CD4-positive, alpha-beta T cell (primary cell): ENCODE measurements around the gene CCDC85A. TPM values are rescaled to one million over a fixed set of nuclear protein-coding genes. Genes with fewer than 3 reads are reported as not detected.

ENCODE experiments used
- ATAC-seq: fragments of 200-7000 bp; cut with Tn5 transposase; one replicate; pipeline ENCODE4 v1.10.0; 2022; ENCODE audit warnings: mild to moderate bottlenecking; ENCODE audit not compliant: poor library complexity
- CTCF ChIA-PET: fragments of 350-600 bp; sonication (Branson Sonifier 250); formaldehyde crosslinking; loops from one replicate; lab custom pipeline; 2021; ENCODE audit warnings: antibody characterized with exemption, inconsistent platforms; lab: Charles Lee
- POLR2A ChIA-PET: fragments of 350-600 bp; sonication (Branson Sonifier 250); formaldehyde crosslinking; loops from one replicate; lab custom pipeline; 2021; ENCODE audit warnings: antibody characterized with exemption, inconsistent platforms; lab: Charles Lee
- DNase-seq, 14 experiments: peaks; one replicate each; pipeline ENCODE4 v3.0.0-alpha.2; 2013 to 2020; ENCODE audit warnings: mixed read lengths in 2 of 14
- H3K27ac ChIP-seq, 2 donors: one replicate each; pipeline versions ENCODE4 v1.5.1 to v1.7.0; 2013; ENCODE audit warnings: low read length in 2 of 2, low read depth in 1 of 2, mild to moderate bottlenecking in 1 of 2
- H3K27me3 ChIP-seq, 2 experiments: 1 replicate in 1 of 2; 2 replicates in 1 of 2; pipeline versions ENCODE4 v1.6.1 to v1.7.0; 2013; ENCODE audit warnings: low read length in 2 of 2, control low read depth in 1 of 2, mild to moderate bottlenecking in 1 of 2, moderate library complexity in 1 of 2; ENCODE audit not compliant: insufficient read depth in 2 of 2, control insufficient read depth in 1 of 2
- H3K36me3 ChIP-seq: one replicate; pipeline ENCODE4 v1.6.1; 2013; ENCODE audit warnings: low read length, control low read depth; ENCODE audit not compliant: insufficient read depth
- H3K4me1 ChIP-seq: one replicate; pipeline ENCODE4 v1.6.1; 2013; ENCODE audit warnings: low read length, control low read depth; ENCODE audit not compliant: insufficient read depth
- H3K4me3 ChIP-seq: one replicate; pipeline ENCODE4 v1.5.1; 2013; ENCODE audit warnings: mild to moderate bottlenecking, low read length, moderate library complexity
- H3K9me3 ChIP-seq, 2 experiments: 1 replicate in 1 of 2; 2 replicates in 1 of 2; pipeline versions ENCODE4 v1.6.1 to v1.7.0; 2013; ENCODE audit warnings: low read length in 2 of 2, mild to moderate bottlenecking in 2 of 2, control low read depth in 1 of 2, moderate library complexity in 1 of 2; ENCODE audit not compliant: control insufficient read depth in 1 of 2, insufficient read depth in 1 of 2
- H3K27ac Mint-ChIP-seq: one replicate; pipeline ENCODE4 v1.8.0; 2020; ENCODE audit warnings: mixed read lengths
- H3K27me3 Mint-ChIP-seq: one replicate; pipeline ENCODE4 v1.8.0; 2021; ENCODE audit warnings: mixed read lengths
- H3K36me3 Mint-ChIP-seq: one replicate; pipeline ENCODE4 v1.8.0; 2021; ENCODE audit warnings: low read depth, mixed read lengths
- H3K4me1 Mint-ChIP-seq: one replicate; pipeline ENCODE4 v1.8.0; 2021; ENCODE audit warnings: low read depth, mixed read lengths
- H3K4me3 Mint-ChIP-seq: one replicate; pipeline ENCODE4 v1.8.0; 2020; ENCODE audit warnings: mild to moderate bottlenecking, mixed read lengths
- H3K9me3 Mint-ChIP-seq: one replicate; pipeline ENCODE4 v1.8.0; 2020; ENCODE audit warnings: mixed read lengths
- intact Hi-C, 2 experiments: fragments of 100-400 bp; cut with DNase I in 1 of 2; cut with micrococcal nuclease in 1 of 2; formaldehyde crosslinking; loops; one replicate each; pipeline versions ENCODE4 v1.15.1 to v1.9.0; 2023 to 2025; cut with DNase I, micrococcal nuclease
- total RNA-seq, 174 experiments: library from RNA in 2 of 174; stranded (reverse) in 2 of 174; gene quantifications; one replicate each; pipeline ENCODE4 v1.2.3 and lab custom pipeline; 2021 to 2026
- TF ChIP-seq, protein P1 (sequence below): fragments of 200-600 bp; IDR thresholded peaks from one replicate; pipeline ENCODE4 v1.8.0; 2022; ENCODE audit warnings: antibody characterized with exemption, mild to moderate bottlenecking

The CCDC85A gene
- total RNA-seq, 2 experiments from 2014 or later = not detected

DNA sequence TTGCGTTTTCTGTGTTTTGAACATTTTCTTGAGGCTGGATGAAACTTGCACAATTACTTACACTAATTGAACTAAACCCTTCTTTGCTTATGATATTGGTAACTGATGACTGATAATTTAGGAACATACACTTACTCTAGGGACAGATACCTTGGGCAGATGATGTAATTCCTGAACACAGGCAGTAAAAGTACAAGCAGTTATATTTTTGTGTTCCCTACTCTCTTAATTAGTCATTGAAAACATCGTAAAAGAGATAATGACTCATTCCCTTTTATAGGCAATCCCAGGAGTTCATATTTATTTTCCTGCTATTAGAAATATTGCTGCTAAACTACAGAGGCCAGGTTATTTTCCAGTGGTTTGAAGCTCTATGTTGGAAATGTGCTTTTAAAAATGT lies 46.4 kb downstream of the CCDC85A start:
- CTCF ChIA-PET = no interaction called here
- H3K9me3 ChIP-seq = no peaks in the 10 kb centered on the region

GRCh38 chr2:56231361-56231760 lies 47.6 kb downstream of the CCDC85A start:
- TF ChIP-seq, protein P1, sequence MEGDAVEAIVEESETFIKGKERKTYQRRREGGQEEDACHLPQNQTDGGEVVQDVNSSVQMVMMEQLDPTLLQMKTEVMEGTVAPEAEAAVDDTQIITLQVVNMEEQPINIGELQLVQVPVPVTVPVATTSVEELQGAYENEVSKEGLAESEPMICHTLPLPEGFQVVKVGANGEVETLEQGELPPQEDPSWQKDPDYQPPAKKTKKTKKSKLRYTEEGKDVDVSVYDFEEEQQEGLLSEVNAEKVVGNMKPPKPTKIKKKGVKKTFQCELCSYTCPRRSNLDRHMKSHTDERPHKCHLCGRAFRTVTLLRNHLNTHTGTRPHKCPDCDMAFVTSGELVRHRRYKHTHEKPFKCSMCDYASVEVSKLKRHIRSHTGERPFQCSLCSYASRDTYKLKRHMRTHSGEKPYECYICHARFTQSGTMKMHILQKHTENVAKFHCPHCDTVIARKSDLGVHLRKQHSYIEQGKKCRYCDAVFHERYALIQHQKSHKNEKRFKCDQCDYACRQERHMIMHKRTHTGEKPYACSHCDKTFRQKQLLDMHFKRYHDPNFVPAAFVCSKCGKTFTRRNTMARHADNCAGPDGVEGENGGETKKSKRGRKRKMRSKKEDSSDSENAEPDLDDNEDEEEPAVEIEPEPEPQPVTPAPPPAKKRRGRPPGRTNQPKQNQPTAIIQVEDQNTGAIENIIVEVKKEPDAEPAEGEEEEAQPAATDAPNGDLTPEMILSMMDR = no peak
- no peak for DNase-seq
- Mint-ChIP-seq H3K27ac (no peak overlapping the region), H3K4me1 (no peaks in the 10 kb centered on the region), H3K4me3 (no peak overlapping the region), H3K27me3 (no peaks in the 10 kb centered on the region), H3K9me3 (peaks cover 3% of the 10 kb centered on the region), H3K36me3 (no peaks in the 10 kb centered on the region)
- Histone ChIP-seq H3K9me3 (no peaks in the 10 kb centered on the region), H3K36me3 (no peaks in the 10 kb centered on the region), H3K4me3 (no peak overlapping the region), H3K27me3 (no peaks in the 10 kb centered on the region), H3K4me1 (no peaks in the 10 kb centered on the region), H3K27ac (no peak overlapping the region)
- intact Hi-C loops = no loop called here
- no peak for ATAC-seq
- ChIA-PET CTCF (no interaction called here), POLR2A (no interaction called here)

More for the DNA sequence above, 46.4 kb downstream of the CCDC85A start:
- POLR2A ChIA-PET = no interaction called here
- Mint-ChIP-seq H3K27ac (no peak overlapping the region), H3K4me1 (no peaks in the 10 kb centered on the region), H3K9me3 (no peaks in the 10 kb centered on the region), H3K36me3 (no peaks in the 10 kb centered on the region), H3K27me3 (no peaks in the 10 kb centered on the region), H3K4me3 (no peak overlapping the region)
- no peak overlapping the region for H3K4me3 ChIP-seq
- intact Hi-C loops = no loop called here
- no peak for ATAC-seq
- H3K36me3 ChIP-seq = no peaks in the 10 kb centered on the region
- H3K27me3 ChIP-seq = no peaks in the 10 kb centered on the region
- no peak overlapping the region for H3K27ac ChIP-seq
- TF ChIP-seq, protein P1 = no peak
- no peaks in the 10 kb centered on the region for H3K4me1 ChIP-seq
- no peak for DNase-seq

GRCh38 chr2:56232912-56233311 lies 49.1 kb downstream of the CCDC85A start:
- Mint-ChIP-seq H3K9me3 (peaks cover 3% of the 10 kb centered on the region), H3K36me3 (no peaks in the 10 kb centered on the region), H3K27me3 (no peaks in the 10 kb centered on the region), H3K4me3 (no peak overlapping the region), H3K4me1 (no peaks in the 10 kb centered on the region), H3K27ac (no peak overlapping the region)
- H3K36me3 ChIP-seq = no peaks in the 10 kb centered on the region
- H3K4me3 ChIP-seq = no peak overlapping the region
- intact Hi-C loops = no loop called here
- ChIA-PET CTCF (no interaction called here), POLR2A (no interaction called here)
- ATAC-seq = no peak
- no peak for DNase-seq
- no peaks in the 10 kb centered on the region for H3K4me1 ChIP-seq
- H3K27me3 ChIP-seq = no peaks in the 10 kb centered on the region
- H3K9me3 ChIP-seq = peaks cover 0 to under 1% of the 10 kb centered on the region in 2 experiments
- H3K27ac ChIP-seq = no peak overlapping the region
- TF ChIP-seq, protein P1 = no peak
